Activated T-helper 1 cell treated with anti-CD3 and anti-CD28 coated beads, Interleukin-2, amount 50 U/mL, for 16 hours (primary cell): ENCODE data around the gene RTL10.

ENCODE experiments used
- DNase-seq, 2 donors: peaks; one replicate each; pipeline ENCODE4 v3.0.0-alpha.2; 2020; ENCODE audit warnings: low read depth in 1 of 2, low spot score in 1 of 2

The RTL10 gene

DNA sequence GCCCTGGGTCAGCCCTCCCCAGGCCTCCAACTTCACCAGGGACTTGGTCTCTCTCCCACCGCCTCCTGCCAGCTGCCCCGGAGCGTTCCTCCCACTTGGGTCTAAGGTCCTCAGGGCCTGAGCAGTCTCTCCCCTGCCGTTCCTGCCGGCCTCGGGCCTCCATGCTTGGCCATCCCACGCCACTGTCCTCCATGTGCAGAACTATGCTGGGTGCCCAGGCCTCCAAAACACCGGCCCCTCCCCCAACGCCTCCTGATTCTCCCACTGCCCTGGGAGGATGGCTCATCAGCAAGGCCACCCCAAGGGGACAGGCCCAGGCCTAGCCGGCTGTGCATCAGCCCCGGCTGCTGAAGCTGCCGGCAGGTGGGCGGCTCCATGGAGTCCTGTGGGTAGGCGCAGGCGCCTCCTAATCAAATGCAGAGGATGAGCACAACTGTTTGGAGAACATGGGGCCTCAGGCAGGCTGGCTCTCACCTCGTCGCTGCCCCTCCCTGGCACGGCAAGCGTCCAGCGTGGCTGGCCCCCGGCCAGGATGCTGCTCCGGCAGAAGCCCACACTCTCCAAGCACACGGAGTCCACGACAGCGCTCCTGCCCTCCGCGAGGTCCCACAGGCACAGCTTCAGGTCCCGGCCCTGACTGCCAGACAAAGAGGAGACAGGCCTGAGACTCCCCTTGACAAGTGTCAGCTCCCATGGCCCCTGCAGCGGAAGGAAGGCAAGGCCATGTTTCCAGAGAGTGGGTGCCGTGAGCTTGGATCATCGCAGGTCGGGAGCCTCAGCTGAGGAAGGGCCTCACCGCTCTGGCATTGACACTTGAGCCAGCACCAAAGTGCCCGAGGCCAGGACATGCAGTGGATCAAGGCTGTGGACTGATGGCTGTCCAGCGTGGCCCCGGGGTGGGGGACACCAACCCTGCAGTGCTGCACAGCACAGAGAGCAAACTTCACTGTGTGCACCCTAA is 42.6 kb downstream of the RTL10 start:
- no peak for DNase-seq

GRCh38 chr22:19811211-19811621 is 43.5 kb downstream of the RTL10 start:
- no peak for DNase-seq

DNA sequence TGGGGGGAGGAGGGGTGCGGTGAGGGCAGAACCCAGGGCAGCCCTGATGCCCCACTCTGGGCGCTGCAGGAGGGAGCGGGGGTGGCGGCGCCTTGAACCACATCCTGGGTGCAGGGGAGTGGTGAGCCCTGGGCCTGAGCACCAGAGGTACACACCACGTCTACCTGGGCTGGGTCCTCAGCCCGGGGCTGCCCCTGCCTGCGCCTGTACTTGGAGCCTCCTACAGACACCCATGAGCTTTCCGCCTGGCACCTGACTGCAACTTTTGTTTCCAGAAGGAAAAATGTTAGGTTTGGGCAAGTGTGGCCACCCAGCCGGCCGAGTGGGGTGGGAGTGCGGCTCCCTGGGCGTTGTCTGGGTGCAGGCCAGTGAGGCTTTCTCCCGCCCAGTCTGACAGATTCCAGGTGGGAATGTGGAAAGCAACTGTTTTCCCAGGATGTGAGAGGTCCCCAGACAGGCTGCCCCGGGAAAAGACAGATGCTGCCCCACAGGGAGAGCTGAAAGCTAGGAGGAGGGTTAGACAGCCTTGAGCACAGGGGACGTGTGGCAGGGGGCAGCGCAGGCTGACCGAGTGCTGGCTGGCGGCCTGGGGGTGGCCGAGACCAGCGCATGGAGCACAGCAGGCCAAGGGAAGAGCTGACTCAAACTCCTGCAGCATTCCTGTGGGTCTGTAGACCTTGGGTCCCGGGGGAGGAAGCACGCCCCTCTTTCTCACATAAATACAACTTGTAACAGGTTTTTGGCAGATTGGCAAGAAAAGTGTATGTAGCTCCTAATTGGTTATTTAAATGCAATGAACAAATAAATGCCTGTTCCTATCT is 44.1 kb downstream of the RTL10 start:
- DNase-seq: no peak

DNA sequence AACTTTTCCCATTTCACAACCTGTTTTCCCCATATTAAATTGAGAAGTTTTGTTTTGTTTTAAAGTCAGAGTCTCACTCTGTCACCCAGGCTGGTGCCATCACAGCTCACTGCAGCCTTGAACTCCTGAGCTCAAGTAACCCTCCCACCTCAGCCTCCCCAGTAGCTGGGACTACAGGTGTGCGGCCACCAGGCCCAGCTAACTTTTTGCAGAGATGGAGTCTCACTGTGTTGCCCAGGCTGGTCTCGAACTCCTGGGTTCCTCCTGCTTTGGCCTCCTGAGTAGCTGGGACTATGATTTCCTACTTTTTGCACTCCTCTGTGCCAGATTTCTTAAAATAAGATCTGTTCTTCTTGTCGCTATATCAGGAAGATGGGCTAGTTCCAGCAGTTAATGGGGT is 44.9 kb downstream of the RTL10 start:
- DNase-seq: no peak

DNA sequence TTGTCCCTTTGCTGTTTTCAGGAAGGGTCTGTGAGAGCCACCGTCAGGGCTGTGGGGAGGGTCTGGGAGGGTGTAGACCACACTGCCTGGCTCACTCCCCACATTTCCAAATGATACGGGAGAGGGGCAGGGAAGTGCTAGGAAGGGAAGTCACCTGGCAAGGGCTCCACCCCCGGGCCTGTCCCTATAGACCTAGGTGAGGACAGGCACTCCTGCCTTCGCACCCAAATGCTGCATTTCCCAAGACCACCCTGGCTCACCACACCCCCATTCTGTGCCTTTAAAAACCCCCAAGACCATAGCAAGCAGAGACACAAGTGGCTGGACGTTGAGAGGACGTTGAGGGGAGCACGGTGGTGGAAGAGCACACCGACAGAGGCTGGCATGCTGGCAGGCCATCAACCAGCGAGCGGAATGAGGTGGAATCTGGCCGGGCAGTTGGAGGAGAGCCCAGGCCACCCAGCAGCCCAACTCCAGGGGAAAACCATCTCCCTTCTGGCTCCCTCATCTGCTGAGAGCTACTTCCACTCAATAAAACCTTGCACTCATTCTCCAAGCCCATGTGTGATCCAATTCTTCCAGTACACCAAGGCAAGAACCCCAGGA is 45.7 kb downstream of the RTL10 start:
- DNase-seq: no peak

DNA sequence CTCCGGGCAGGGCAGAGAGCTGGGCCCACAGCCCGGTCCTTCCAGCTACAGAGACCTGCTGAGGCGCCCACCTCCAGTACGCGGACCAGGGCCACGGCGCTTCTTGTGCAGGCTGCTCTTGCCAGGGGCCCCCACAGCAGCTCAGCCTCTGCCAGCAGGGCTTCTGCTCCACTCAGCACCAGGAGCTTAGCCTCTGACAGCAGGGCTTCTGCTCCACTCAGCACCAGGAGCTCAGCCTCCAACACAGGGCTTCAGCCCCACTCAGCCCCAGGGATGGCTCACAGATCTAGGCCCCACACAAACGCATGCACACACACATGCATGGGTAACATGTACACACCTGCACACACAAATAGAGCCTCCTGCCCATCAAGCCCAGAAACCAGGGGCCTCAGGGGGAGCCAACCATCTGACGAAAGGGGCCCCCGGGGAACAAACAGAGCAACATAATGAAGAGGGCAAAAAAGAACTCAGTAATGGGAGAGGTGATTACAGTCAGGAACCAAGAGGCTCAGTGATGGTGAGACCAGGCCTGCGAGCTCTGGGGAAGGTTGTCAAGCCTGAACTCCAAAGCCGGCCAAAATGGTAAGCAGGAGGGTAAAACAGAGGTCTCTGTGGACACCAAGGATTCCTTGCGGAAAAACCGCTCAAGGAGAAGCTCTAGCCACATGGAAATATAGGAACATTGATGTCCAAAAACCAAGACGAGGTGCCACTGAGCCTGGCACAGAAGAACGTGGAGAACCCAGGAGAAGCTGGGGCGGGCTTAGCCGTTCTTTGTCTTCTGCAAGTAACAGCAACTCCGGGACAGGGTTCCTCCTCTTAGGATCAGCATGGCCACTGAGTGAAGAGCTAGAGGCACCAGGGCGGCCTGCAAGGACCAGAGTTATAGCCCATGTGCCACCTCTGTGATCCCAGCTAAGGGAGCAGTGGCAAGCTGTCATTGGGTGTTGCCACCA is 46.5 kb downstream of the RTL10 start:
- no peak for DNase-seq

DNA sequence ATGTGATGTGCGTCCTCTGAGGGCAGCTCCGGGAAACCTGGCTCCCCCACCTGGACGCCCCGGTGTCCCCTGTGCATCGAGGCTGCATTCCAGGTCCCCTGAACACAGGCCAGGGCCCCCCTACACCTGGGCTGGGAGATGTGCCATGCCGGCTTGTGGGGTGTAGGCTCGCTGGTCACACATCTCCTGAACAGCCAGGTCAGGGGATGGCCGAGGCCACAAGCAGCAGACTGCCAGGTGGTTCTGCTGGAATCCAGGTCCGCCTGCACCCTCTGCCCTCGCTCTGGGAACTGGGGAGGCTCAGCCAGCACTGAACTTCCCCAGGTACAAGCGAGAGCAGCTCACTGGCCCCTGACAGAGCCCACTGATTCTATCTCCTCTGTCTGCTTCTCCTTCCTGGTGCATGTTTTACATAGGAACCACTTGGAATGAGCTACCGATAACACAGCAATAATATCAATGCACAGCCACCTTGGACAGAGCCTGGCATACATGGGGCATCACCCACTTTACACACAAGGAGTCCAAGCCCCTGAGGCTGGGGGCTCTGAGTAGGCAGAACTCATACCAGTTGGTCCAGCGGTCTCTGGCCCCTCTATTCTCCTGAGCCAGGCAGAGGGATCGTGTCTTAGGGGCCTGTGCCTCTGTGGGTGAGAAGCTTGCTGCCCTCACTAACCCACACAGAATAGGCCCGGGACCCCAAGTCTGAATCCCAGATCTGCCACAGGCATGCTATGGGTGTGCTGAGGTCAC is 47.3 kb downstream of the RTL10 start:
- DNase-seq: no peak

GRCh38 chr22:19806213-19807160 is 48.2 kb downstream of the RTL10 start:
- DNase-seq: no peak

- no peak for DNase-seq
Observed at GRCh38 chr22:19805821-19806212, 48.9 kb downstream of the RTL10 start.
